Lower lobe of right lung (tissue), 2 donors: ENCODE results near the gene GGACT. TPM values are rescaled to one million over a fixed set of nuclear protein-coding genes. Genes with fewer than 3 reads are reported as not detected.

Experiments used
- ATAC-seq, 2 donors: fragments of 200-7000 bp; cut with Tn5 transposase; one replicate each; pipeline ENCODE4 v1.9.1; 2020 to 2022; ENCODE audit warnings: mild to moderate bottlenecking in 2 of 2, moderate library complexity in 2 of 2
- DNase-seq: peaks from one replicate; pipeline ENCODE4 v3.0.0-alpha.2; 2020
- H3K27ac ChIP-seq: fragments of 200-600 bp; one replicate; pipeline ENCODE4 v1.8.0; 2022
- H3K27me3 ChIP-seq: fragments of 200-600 bp; one replicate; pipeline ENCODE4 v1.8.0; 2022; ENCODE audit warnings: low read depth
- H3K36me3 ChIP-seq: fragments of 200-600 bp; one replicate; pipeline ENCODE4 v1.8.0; 2022; ENCODE audit warnings: mild to moderate bottlenecking
- H3K4me1 ChIP-seq: fragments of 200-600 bp; one replicate; pipeline ENCODE4 v1.8.0; 2022
- H3K4me3 ChIP-seq: fragments of 200-600 bp; one replicate; pipeline ENCODE4 v1.8.0; 2022; ENCODE audit warnings: mild to moderate bottlenecking
- H3K9me3 ChIP-seq: fragments of 200-600 bp; one replicate; pipeline ENCODE4 v1.8.0; 2022
- intact Hi-C: fragments of 100-400 bp; cut with DNase I; formaldehyde crosslinking; loops from one replicate; pipeline ENCODE4 v1.11.0; 2022
- total RNA-seq: library from RNA; stranded (reverse); fragmentation: NEBNext Ultra II Directional; extraction: Animal tissue kit (Norgen Biotek cat#: 25700); gene quantifications from one replicate; pipeline ENCODE4 v1.2.1, GENCODE V29; 2021
- TF ChIP-seq, protein P1 (sequence below): fragments of 200-600 bp; IDR thresholded peaks from one replicate; pipeline ENCODE4 v1.8.0; 2022; ENCODE audit warnings: antibody characterized with exemption, mild to moderate bottlenecking
- donor health status: DM: no; HTN: yes; CAD: no; lungs with severe emphysema.

The GGACT gene
- total RNA-seq, 1 donor from 2014 or later = 3.4 TPM

DNA sequence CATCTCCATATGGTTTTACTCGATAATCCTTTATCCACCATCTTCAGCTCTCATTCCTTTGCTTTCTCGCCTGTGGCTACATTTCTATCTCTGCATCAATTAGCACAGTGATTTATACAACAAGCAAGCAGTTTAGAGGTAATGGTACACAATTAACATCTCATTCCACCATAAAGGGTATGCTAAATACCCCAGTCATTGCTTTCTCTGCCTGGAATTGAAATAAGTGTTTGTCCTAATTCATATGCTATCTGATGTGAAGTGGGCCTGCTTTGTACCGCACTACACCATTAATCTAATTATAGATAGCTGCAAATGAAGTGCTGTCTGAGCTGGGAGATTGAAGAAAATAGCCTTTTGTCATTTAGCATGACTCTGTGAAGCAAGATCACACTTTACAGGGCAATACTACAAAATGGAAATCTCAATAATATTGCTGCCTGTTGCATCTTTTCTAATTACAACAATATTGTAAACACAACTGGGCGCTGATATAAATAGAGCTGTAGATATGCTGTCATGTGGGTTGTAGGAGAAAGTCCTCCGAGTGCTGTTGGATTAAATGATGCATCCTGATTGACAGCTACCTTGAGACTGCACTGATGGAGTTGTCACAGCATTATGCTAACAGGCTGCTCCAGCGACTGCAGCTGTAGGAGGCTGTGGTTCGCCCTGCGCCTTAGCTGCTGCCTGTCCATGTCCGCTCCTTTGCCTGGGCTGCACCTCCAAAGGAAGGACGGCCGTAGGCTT, 78.2 kb downstream of the GGACT start:
- TF ChIP-seq, protein P1, sequence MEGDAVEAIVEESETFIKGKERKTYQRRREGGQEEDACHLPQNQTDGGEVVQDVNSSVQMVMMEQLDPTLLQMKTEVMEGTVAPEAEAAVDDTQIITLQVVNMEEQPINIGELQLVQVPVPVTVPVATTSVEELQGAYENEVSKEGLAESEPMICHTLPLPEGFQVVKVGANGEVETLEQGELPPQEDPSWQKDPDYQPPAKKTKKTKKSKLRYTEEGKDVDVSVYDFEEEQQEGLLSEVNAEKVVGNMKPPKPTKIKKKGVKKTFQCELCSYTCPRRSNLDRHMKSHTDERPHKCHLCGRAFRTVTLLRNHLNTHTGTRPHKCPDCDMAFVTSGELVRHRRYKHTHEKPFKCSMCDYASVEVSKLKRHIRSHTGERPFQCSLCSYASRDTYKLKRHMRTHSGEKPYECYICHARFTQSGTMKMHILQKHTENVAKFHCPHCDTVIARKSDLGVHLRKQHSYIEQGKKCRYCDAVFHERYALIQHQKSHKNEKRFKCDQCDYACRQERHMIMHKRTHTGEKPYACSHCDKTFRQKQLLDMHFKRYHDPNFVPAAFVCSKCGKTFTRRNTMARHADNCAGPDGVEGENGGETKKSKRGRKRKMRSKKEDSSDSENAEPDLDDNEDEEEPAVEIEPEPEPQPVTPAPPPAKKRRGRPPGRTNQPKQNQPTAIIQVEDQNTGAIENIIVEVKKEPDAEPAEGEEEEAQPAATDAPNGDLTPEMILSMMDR = no peak
- no peak overlapping the region for H3K4me3 ChIP-seq
- no peaks in the 10 kb centered on the region for H3K27me3 ChIP-seq
- H3K27ac ChIP-seq = no peak overlapping the region
- intact Hi-C loops = loop anchor here (10.0 kb wide), 1 partner anchor 856 kb away; no protein-coding TSS in a partner anchor
- DNase-seq = no peak
- peaks cover 9% of the 10 kb centered on the region for H3K4me1 ChIP-seq
- no peaks in the 10 kb centered on the region for H3K36me3 ChIP-seq
- ATAC-seq = no peak
- H3K9me3 ChIP-seq = no peaks in the 10 kb centered on the region

DNA sequence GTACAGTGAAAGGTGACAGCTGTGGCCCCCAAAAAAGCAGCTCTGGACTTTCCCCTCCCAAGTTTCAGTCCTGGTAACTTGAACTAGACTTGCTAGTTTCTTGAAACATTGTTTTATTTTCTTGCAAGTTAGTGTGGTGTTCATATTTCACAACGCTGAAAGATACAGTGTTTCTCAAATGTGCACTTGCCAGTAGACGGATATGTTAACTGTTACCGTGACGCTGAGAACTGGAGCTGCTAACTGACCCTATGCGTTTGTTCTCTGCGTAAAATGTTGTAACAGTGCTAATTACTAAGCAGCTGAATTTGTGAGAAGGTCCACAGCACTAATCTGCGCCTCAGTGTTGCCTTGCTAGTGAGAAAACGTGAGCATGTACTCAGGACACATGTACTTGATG, 79.6 kb downstream of the GGACT start:
- Histone ChIP-seq H3K27me3 (no peaks in the 10 kb centered on the region), H3K9me3 (no peaks in the 10 kb centered on the region), H3K36me3 (no peaks in the 10 kb centered on the region), H3K4me1 (peaks cover 2% of the 10 kb centered on the region), H3K4me3 (no peak overlapping the region), H3K27ac (no peak overlapping the region)
- intact Hi-C loops = no loop called here
- TF ChIP-seq, protein P1 = no peak
- DNase-seq (no peak), ATAC-seq (no peak)

DNA sequence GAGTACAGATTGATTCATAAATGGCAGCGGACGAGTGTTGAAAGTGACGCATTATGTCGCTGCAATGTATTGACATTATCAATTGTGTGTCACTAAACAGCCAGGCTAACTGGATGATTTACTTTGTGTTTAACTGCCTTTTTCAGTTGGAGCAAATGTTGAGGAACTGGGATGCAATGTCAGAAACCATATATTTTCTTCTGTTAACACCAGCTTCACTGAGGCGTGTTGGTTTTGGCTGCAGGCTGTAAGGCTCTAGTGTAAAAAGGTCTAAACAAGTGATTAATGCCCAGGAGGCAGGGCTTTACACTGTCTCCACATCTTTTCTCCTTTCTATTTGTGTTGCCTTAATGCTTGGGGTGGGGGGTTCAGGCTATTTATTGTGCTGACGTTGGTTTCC, 80.1 kb downstream of the GGACT start:
- Histone ChIP-seq H3K27ac (no peak overlapping the region), H3K4me1 (no peaks in the 10 kb centered on the region), H3K4me3 (no peak overlapping the region), H3K36me3 (no peaks in the 10 kb centered on the region), H3K9me3 (no peaks in the 10 kb centered on the region), H3K27me3 (no peaks in the 10 kb centered on the region)
- ATAC-seq (no peak), DNase-seq (no peak)
- intact Hi-C loops = no loop called here
- TF ChIP-seq, protein P1 = no peak

DNA sequence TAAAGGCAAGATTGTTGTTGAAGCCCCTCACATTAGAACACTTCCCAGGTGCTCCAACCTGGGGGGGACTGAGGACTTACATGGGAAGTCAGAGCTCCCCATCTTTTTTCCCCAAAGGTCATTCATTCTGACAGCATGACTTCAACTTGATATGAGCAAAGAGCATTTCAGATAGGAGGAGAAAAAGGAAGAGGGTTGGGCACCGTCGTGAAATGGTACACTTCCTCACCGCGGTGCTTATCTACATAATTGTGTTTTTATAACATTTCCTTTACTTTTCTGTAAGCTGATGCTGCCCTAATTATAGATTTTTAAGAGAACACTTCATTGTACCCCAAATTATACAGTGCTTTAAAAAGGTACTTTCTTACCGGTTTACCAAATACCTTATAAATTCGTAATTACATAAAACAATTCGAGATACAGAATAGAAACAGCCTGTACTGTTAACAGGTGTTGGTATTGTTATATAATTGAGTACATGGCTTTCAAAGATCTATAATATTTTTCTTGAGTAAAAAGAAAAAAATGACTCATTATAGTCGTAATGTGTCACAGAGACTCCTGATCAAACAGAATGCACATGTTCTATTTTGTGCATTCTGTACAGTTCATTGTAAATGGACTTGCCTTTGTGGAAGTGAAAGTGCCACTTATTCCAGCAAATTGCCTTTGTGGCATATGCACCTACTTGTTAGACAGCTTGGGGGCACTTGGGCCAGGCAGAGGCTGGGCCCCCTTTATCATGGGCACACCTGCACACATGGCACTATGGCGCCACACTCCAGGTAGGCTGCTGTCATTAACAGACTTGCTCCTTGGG, 81.8 kb downstream of the GGACT start:
- DNase-seq (no peak), ATAC-seq (no peak)
- Histone ChIP-seq H3K27me3 (no peaks in the 10 kb centered on the region), H3K4me3 (no peak overlapping the region), H3K4me1 (no peaks in the 10 kb centered on the region), H3K36me3 (no peaks in the 10 kb centered on the region), H3K9me3 (no peaks in the 10 kb centered on the region), H3K27ac (no peak overlapping the region)
- intact Hi-C loops = no loop called here
- TF ChIP-seq, protein P1 = no peak

DNA sequence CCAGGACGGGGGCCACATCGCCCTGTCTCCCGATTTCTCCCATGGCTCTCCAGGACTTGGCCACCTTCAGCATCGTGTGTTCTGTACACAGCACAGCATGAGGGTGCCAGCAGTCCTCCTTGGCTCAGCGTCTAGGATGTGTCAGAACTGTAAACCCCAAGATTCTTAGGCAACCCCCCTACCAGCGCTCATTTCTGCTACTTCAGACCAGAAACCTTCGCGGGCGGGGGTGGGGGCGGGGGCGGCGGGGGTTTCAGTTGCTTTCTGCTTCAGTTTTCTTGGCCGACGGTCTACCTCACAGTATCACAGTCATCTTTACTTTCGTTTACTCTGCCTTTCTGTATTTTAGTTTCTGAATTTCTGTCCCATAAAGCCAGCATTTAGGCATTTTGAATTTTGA, 82.4 kb downstream of the GGACT start:
- H3K36me3 ChIP-seq = no peaks in the 10 kb centered on the region
- ATAC-seq = no peak
- no peak for DNase-seq
- H3K27ac ChIP-seq = no peak overlapping the region
- intact Hi-C loops = no loop called here
- H3K27me3 ChIP-seq = no peaks in the 10 kb centered on the region
- no peaks in the 10 kb centered on the region for H3K4me1 ChIP-seq
- no peaks in the 10 kb centered on the region for H3K9me3 ChIP-seq
- H3K4me3 ChIP-seq = no peak overlapping the region
- TF ChIP-seq, protein P1 = no peak
